Osteocyte (in vitro differentiated cells): ENCODE results near the gene KRTAP4-12. TPM values are rescaled to one million over a fixed set of nuclear protein-coding genes. Genes with fewer than 3 reads are reported as not detected.
A peak's percentile ranks its signal among the peaks of the same experiment; 100 is the strongest.
"Not testable (repeated sequence)": the region's sequence is repeated elsewhere in the genome, so short reads cannot be mapped to it uniquely, and the experiment has no call there.

Source experiments
- DNase-seq: peaks from one replicate; pipeline ENCODE4 v3.0.0; 2021; ENCODE audit warnings: mixed read lengths; ENCODE audit not compliant: unreplicated experiment; ENCODE audit errors: extremely low spot score
- H3K27ac Mint-ChIP-seq: one replicate; pipeline ENCODE4 v1.8.0; 2021; ENCODE audit warnings: mild to moderate bottlenecking, mixed read lengths; ENCODE audit not compliant: unreplicated experiment
- H3K27me3 Mint-ChIP-seq: one replicate; pipeline ENCODE4 v1.8.0; 2021; ENCODE audit warnings: mixed read lengths; ENCODE audit not compliant: unreplicated experiment
- H3K36me3 Mint-ChIP-seq: one replicate; pipeline ENCODE4 v1.8.0; 2021; ENCODE audit warnings: mixed read lengths; ENCODE audit not compliant: unreplicated experiment
- H3K4me1 Mint-ChIP-seq: one replicate; pipeline ENCODE4 v1.8.0; 2021; ENCODE audit warnings: mixed read lengths; ENCODE audit not compliant: unreplicated experiment
- H3K4me3 Mint-ChIP-seq: one replicate; pipeline ENCODE4 v1.8.0; 2021; ENCODE audit warnings: mild to moderate bottlenecking, moderate library complexity, mixed read lengths; ENCODE audit not compliant: unreplicated experiment
- H3K9me3 Mint-ChIP-seq: one replicate; pipeline ENCODE4 v1.8.0; 2021; ENCODE audit warnings: mixed read lengths; ENCODE audit not compliant: unreplicated experiment
- total RNA-seq: library from RNA; stranded (reverse); gene quantifications from 2 replicates; pipeline ENCODE4 v1.2.1, GENCODE V29; 2021
- TF ChIP-seq, protein P1 (sequence below): fragments of 200-600 bp; sonication (generic); IDR thresholded peaks from 2 replicates; pipeline ENCODE4 v1.5.0; 2021; ENCODE audit warnings: antibody characterized with exemption, mild to moderate bottlenecking, moderate library complexity

Gene KRTAP4-12
- total RNA-seq, 1 donor from 2014 or later: not detected

DNA sequence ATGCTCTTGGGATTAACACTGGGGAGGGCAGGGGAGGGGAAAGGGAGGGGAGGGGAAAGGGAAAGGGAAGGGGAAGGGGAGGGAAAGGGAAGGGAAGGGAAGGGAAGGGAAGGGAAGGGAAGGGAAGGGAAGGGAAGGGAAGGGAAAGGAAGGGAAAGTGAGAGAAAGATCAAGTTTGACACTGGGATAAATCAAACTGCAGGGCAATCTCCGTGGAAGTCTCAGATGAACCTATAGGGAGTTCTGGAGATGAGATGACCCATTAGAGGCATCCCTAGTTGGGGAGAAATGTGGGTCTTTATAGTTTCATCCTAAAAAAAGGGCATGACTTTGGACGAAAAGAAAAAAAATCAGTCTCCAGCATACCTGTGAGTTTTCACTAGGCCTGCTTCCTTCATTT, 2.2 kb downstream of the KRTAP4-12 start:
- no peaks in the 10 kb centered on the region for H3K36me3 Mint-ChIP-seq
- no peak for DNase-seq
- no peaks in the 10 kb centered on the region for H3K27me3 Mint-ChIP-seq
- H3K27ac Mint-ChIP-seq: no peak overlapping the region
- H3K9me3 Mint-ChIP-seq: peaks cover 3% of the 10 kb centered on the region
- H3K4me3 Mint-ChIP-seq: no peak overlapping the region
- peaks cover 42% of the 10 kb centered on the region for H3K4me1 Mint-ChIP-seq
- TF ChIP-seq, protein P1, sequence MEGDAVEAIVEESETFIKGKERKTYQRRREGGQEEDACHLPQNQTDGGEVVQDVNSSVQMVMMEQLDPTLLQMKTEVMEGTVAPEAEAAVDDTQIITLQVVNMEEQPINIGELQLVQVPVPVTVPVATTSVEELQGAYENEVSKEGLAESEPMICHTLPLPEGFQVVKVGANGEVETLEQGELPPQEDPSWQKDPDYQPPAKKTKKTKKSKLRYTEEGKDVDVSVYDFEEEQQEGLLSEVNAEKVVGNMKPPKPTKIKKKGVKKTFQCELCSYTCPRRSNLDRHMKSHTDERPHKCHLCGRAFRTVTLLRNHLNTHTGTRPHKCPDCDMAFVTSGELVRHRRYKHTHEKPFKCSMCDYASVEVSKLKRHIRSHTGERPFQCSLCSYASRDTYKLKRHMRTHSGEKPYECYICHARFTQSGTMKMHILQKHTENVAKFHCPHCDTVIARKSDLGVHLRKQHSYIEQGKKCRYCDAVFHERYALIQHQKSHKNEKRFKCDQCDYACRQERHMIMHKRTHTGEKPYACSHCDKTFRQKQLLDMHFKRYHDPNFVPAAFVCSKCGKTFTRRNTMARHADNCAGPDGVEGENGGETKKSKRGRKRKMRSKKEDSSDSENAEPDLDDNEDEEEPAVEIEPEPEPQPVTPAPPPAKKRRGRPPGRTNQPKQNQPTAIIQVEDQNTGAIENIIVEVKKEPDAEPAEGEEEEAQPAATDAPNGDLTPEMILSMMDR: no peak

DNA sequence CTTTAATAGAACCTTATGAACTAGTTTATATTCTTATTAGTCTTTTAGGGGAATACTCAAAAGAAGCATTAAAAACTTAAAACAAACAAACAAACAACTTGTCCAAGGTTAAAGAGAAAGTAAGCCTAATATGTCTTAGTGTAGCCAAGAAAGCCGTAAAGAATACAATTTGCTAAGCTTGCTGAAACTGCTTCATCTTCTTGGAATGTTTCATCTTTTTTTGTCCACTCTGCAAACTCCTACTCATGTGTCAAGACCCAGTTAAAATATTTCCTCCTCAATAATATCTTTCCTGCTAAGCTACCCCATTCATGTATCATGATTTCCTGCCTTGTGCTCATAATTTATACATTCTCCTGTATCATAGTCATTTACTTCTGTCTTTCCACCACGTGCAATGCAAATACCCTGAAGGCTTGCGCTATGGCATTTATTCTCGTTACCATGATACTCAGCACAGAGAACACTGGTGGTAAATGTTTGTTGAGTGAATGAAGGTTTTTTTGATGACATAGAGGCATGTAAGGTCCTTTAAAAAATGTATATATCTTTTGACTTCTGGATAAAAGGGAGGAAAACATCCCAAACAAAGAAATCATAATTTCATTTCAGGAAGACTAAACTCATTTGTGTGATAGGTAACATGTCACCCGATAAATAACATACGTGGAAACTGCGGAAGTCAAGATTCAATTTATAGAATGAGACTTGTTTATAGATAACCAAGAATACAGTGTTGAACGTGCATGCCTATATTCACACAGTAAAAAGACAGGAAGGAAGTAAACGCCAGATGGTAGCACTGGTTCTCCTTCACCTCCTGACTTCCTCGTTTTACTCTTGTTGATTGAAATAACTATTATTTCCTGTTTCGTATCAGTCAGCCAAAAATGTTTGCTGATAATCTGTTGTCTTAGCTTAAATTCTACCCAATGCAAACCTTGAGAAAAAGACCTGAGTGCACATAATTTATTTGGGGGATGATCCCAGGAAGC, 4.0 kb downstream of the KRTAP4-12 start:
- Mint-ChIP-seq H3K27ac (peak overlapping the region; percentile 11), H3K4me1 (peaks cover 40% of the 10 kb centered on the region)
- DNase-seq, H3K4me3 Mint-ChIP-seq, H3K36me3 Mint-ChIP-seq, H3K27me3 Mint-ChIP-seq, H3K9me3 Mint-ChIP-seq: not testable (repeated sequence)

DNA sequence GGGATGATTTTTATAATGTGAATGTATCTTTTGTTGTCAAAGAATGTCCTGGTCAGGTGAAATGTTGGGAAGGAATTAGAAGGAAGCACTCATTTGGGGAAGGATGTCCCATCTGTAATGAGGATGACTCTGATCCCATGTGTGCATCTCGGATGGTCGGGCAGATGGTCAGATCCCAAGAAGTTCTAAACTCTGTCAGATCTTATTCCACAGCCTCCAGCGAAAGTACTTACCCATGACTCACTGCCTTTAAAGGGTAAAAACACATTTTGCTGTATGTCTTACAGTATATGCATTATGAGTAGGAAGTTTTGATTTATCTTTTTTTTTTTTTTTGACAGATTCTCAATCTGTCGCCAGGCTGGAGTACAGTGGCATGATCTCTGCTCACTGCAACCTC, 5.3 kb downstream of the KRTAP4-12 start:
- peaks cover 30% of the 10 kb centered on the region for H3K4me1 Mint-ChIP-seq
- H3K4me3 Mint-ChIP-seq: no peak overlapping the region
- H3K27me3 Mint-ChIP-seq: no peaks in the 10 kb centered on the region
- peak overlapping the region; percentile 69 for H3K27ac Mint-ChIP-seq
- TF ChIP-seq, protein P1: no peak
- H3K36me3 Mint-ChIP-seq: no peaks in the 10 kb centered on the region
- no peak for DNase-seq
- no peaks in the 10 kb centered on the region for H3K9me3 Mint-ChIP-seq

DNA sequence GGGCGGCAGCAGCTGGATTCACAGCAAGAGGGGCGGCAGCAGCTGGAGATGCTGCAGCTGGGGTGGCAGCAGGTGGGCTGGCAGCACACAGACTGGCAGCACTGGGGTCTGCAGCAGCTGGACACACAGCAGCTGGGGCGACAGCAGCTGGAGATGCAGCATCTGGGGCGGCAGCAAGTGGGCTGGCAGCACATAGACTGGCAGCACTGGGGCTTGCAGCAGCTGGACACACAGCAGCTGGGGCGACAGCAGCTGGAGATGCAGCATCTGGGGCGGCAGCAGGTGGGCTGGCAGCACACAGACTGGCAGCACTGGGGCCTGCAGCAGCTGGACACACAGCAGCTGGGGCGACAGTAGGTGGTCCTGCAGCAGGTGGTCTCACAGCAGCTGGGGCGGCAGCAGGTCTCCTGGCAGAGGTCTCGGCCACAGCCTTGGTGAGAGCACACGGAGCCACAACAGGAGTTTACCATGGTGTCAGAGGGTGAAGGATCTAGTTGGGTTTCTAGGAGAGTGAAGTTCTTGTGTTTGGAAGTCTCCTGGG, 6.1 kb downstream of the KRTAP4-12 start, which contains the start of gene KRTAP4-11:
KRTAP4-11 (minus strand) TSS at position 528 of the 541 bp plus-strand sequence; CDS start at position 470, 58 bp downstream.
- not testable (repeated sequence) for DNase-seq, H3K27me3 Mint-ChIP-seq, H3K36me3 Mint-ChIP-seq, H3K4me3 Mint-ChIP-seq, H3K9me3 Mint-ChIP-seq
- H3K27ac Mint-ChIP-seq: peak within 1 kb of the TSS; percentile 69
- peaks cover 26% of the 10 kb centered on the region for H3K4me1 Mint-ChIP-seq

DNA sequence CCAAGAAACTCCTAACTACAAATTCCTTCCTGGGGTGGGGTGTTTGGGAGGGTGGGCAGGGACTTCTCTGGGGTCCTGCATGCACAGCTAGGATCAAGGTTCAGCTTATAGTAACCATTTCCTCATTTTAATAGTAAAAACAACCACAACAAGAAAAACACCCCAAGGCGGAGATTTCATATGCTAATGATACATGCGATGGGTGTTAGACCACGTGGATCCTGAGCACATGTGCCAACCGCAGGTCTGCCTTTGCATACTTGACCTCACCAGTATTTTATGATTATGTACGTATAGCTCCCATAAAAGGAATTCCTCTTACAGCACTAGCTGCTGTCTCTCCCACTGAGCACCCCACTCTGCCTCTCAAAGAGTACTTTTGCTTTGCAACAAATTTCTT, 7.7 kb downstream of the KRTAP4-12 start:
- peaks cover 26% of the 10 kb centered on the region for H3K4me1 Mint-ChIP-seq
- H3K36me3 Mint-ChIP-seq: peaks cover 1% of the 10 kb centered on the region
- H3K27me3 Mint-ChIP-seq: no peaks in the 10 kb centered on the region
- no peak overlapping the region for H3K4me3 Mint-ChIP-seq
- no peak overlapping the region for H3K27ac Mint-ChIP-seq
- peaks cover 7% of the 10 kb centered on the region for H3K9me3 Mint-ChIP-seq
- DNase-seq: no peak
- TF ChIP-seq, protein P1: no peak
